ENCODE measurements around the gene PRIM1.

DNA sequence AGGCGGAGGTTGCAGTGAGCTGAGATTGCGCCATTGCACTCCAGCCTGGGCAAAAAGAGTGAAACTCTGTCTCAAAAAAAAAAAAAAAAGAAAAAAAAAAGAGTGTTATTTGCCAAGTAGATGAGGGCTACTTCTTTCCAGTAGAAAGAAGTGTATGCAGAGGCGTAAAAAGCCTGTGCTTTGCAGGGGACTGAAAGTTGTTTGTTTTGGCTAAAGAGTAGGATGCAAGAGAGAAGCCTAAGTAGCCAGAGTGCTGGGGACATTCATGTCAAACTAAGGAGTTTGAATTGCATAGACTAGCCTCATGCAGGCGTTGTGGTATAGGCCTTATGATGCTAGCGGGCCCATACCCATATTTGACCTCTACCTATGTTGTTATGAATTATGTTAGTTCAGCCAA, 20.5 kb upstream of the PRIM1 start:
- TF ChIP-seq SUZ12 (IDR thresholded peaks at IDR 0.05; ENCODE audit: extremely low read depth, insufficient read depth, insufficient read length) (no peak), YY1 (IDR thresholded peaks at IDR 0.05; ENCODE audit: insufficient read depth, insufficient read length) (no peak), ZNF274 (IDR thresholded peaks at IDR 0.05; ENCODE audit: low read depth, low read length) (no peak)
